GM23248 (cell line): ENCODE results near the gene TMTC1. TPM values are rescaled to one million over a fixed set of nuclear protein-coding genes. Genes with fewer than 3 reads are reported as not detected.

Experiments used
- DNase-seq: peaks from one replicate; pipeline ENCODE4 v3.0.0-alpha.2; 2015
- H2AFZ ChIP-seq: fragments of 200-600 bp; sonication (generic); 2 replicates; pipeline ENCODE4 v1.6.1; 2016; ENCODE audit warnings: antibody characterized with exemption
- H3F3A ChIP-seq: fragments of 200-600 bp; sonication (generic); 2 replicates; pipeline ENCODE4 v1.6.1; 2016; ENCODE audit warnings: mild to moderate bottlenecking, antibody characterized with exemption, mixed run types; ENCODE audit not compliant: insufficient read depth
- H3K27ac ChIP-seq: fragments of 200-600 bp; sonication (generic); 2 replicates; pipeline ENCODE4 v1.5.1; 2016; ENCODE audit warnings: mild to moderate bottlenecking
- H3K27me3 ChIP-seq: fragments of 200-600 bp; sonication (generic); replicated peaks from 2 replicates; pipeline ENCODE4 v1.6.1; 2016; ENCODE audit warnings: mild to moderate bottlenecking; ENCODE audit not compliant: insufficient read depth
- H3K36me3 ChIP-seq: fragments of 200-600 bp; sonication (generic); 2 replicates; pipeline ENCODE4 v1.6.1; 2016; ENCODE audit warnings: low read depth, mild to moderate bottlenecking
- H3K4me1 ChIP-seq: fragments of 200-600 bp; sonication (generic); 2 replicates; pipeline ENCODE4 v1.6.1; 2016; ENCODE audit warnings: mild to moderate bottlenecking; ENCODE audit not compliant: insufficient read depth
- H3K4me2 ChIP-seq: fragments of 200-600 bp; sonication (generic); one replicate; pipeline ENCODE4 v1.6.1; 2016; ENCODE audit warnings: mild to moderate bottlenecking; ENCODE audit not compliant: unreplicated experiment
- H3K4me3 ChIP-seq: fragments of 200-600 bp; sonication (generic); 2 replicates; pipeline ENCODE4 v1.5.1; 2016; ENCODE audit warnings: mild to moderate bottlenecking
- H3K79me2 ChIP-seq: fragments of 200-600 bp; sonication (generic); 2 replicates; pipeline ENCODE4 v1.6.1; 2016; ENCODE audit warnings: mild to moderate bottlenecking; ENCODE audit not compliant: insufficient read depth
- H3K9ac ChIP-seq: fragments of 200-600 bp; sonication (generic); 2 replicates; pipeline ENCODE4 v1.6.1; 2016; ENCODE audit warnings: mild to moderate bottlenecking
- H3K9me2 ChIP-seq: fragments of 200-600 bp; sonication (generic); 2 replicates; pipeline ENCODE4 v1.6.1; 2016; ENCODE audit warnings: mixed run types, mild to moderate bottlenecking, moderate library complexity; ENCODE audit not compliant: insufficient read depth
- H3K9me3 ChIP-seq: fragments of 200-600 bp; sonication (generic); one replicate; pipeline ENCODE4 v1.6.1; 2017; ENCODE audit warnings: low read depth
- H4K20me1 ChIP-seq: fragments of 200-600 bp; sonication (generic); 2 replicates; pipeline ENCODE4 v1.6.0; 2016; ENCODE audit not compliant: insufficient read depth
- EZH2 ChIP-seq: fragments of 200-600 bp; sonication (generic); IDR thresholded peaks from 2 replicates; pipeline ENCODE4 v1.6.1; 2018; ENCODE audit warnings: antibody characterized with exemption, mild to moderate bottlenecking; ENCODE audit not compliant: insufficient read depth, poor library complexity, severe bottlenecking
- EZH2phosphoT487 ChIP-seq: fragments of 200-600 bp; sonication (generic); IDR thresholded peaks from 2 replicates; pipeline ENCODE4 v1.6.1; 2018; ENCODE audit warnings: antibody characterized with exemption, moderate library complexity, mild to moderate bottlenecking, low read depth; ENCODE audit not compliant: insufficient read depth
- WGBS, 2 experiments: methylation state at CpG; one replicate each; pipeline ENCODE4 v1.1.6; 2015 to 2017; ENCODE audit warnings: low lambda C conversion rate in 2 of 2, low coverage in 1 of 2; ENCODE audit errors: missing lambda C conversion rate in 2 of 2; 5-methylcytosine and 5-hydroxymethylcytosine counted together
- in situ Hi-C: fragments of 300-500 bp; cut with MboI; formaldehyde crosslinking; loops from 2 replicates; pipeline ENCODE4 v1.15.0; 2020
- polyA plus RNA-seq: library from polyadenylated mRNA; unstranded; fragments of >200 nt; fragmentation: Nextera tagmentation; extraction: Ambion mirVana; gene quantifications from 2 replicates; pipeline ENCODE4 v1.2.1, GENCODE V29; 2016
- total RNA-seq: library from RNA; depleted of rRNA; stranded (reverse); fragments of >200 nt; shearing (Covaris generic); gene quantifications from 2 replicates; pipeline ENCODE4 v1.2.3, GENCODE V29; 2014

TMTC1 gene
- total and polyA plus RNA-seq, 2 experiments from 2014 or later, result 6.8 to 25.3 TPM

- Histone ChIP-seq H3K79me2 (no peaks in the 10 kb centered on the region), H3K27ac (no peak overlapping the region), H3K4me3 (no peak overlapping the region), H3K4me2 (no peak overlapping the region), H3K9me2 (no peaks in the 10 kb centered on the region), H3K36me3 (no peaks in the 10 kb centered on the region), H4K20me1 (no peaks in the 10 kb centered on the region), H3K27me3 (no peaks in the 10 kb centered on the region), H3K9ac (no peak overlapping the region), H3K4me1 (peaks cover 8% of the 10 kb centered on the region; the same call in 1 of the 2 replicates), H3F3A (no peaks in the 10 kb centered on the region), H2AFZ (no peak overlapping the region), H3K9me3 (no peaks in the 10 kb centered on the region)
- WGBS, 2 experiments, result 0% methylated on average over 1 of the region's 1 CpG
- no peak for DNase-seq
- no peak for TF ChIP-seq EZH2
- TF ChIP-seq EZH2phosphoT487, result no peak
- in situ Hi-C loops, result no loop called here
Observed at GRCh38 chr12:29698756-29699155, 85.0 kb downstream of the TMTC1 start.

- Histone ChIP-seq H3K27ac (no peak overlapping the region), H3K36me3 (no peaks in the 10 kb centered on the region), H3K9me3 (no peaks in the 10 kb centered on the region), H4K20me1 (no peaks in the 10 kb centered on the region), H3F3A (no peaks in the 10 kb centered on the region), H3K9ac (no peak overlapping the region), H3K4me2 (no peak overlapping the region), H3K9me2 (no peaks in the 10 kb centered on the region), H2AFZ (no peak overlapping the region), H3K4me3 (no peak overlapping the region), H3K27me3 (no peaks in the 10 kb centered on the region), H3K79me2 (no peaks in the 10 kb centered on the region), H3K4me1 (peaks cover 8% of the 10 kb centered on the region; the same call in 1 of the 2 replicates)
- WGBS, 2 experiments, result 89 to 90% methylated on average over 3 of the region's 3 CpGs
- in situ Hi-C loops, result no loop called here
- DNase-seq, result no peak
- TF ChIP-seq EZH2phosphoT487, result no peak
- TF ChIP-seq EZH2, result no peak
Observed at GRCh38 chr12:29695800-29696199, 87.9 kb downstream of the TMTC1 start.

- Histone ChIP-seq H3K27me3 (no peaks in the 10 kb centered on the region), H3K9me3 (no peaks in the 10 kb centered on the region), H3K9ac (no peak overlapping the region), H3K9me2 (no peaks in the 10 kb centered on the region), H3K27ac (no peak overlapping the region), H2AFZ (no peak overlapping the region), H3K36me3 (no peaks in the 10 kb centered on the region), H3K4me1 (peaks cover 8% of the 10 kb centered on the region; the same call in 1 of the 2 replicates), H4K20me1 (no peaks in the 10 kb centered on the region), H3F3A (no peaks in the 10 kb centered on the region), H3K79me2 (no peaks in the 10 kb centered on the region), H3K4me3 (no peak overlapping the region), H3K4me2 (no peak overlapping the region)
- TF ChIP-seq EZH2 (no peak), EZH2phosphoT487 (no peak)
- DNase-seq, result peak; percentile 19
- in situ Hi-C loops, result no loop called here
- WGBS, 2 experiments, result 78 to 79% methylated on average over 2 of the region's 2 CpGs
Observed at GRCh38 chr12:29695026-29695425, 88.7 kb downstream of the TMTC1 start.

- H3K9me2 ChIP-seq, result no peaks in the 10 kb centered on the region
- no peak overlapping the region for H3K9ac ChIP-seq
- H3K4me1 ChIP-seq, result peaks cover 4% of the 10 kb centered on the region; the same call in 1 of the 2 replicates
- no peak overlapping the region for H3K4me3 ChIP-seq
- H3K79me2 ChIP-seq, result no peaks in the 10 kb centered on the region
- H3K4me2 ChIP-seq, result no peak overlapping the region
- H3K36me3 ChIP-seq, result no peaks in the 10 kb centered on the region
- H4K20me1 ChIP-seq, result no peaks in the 10 kb centered on the region
- H3K27ac ChIP-seq, result no peak overlapping the region
- H3K9me3 ChIP-seq, result no peaks in the 10 kb centered on the region
- no peaks in the 10 kb centered on the region for H3K27me3 ChIP-seq
- H2AFZ ChIP-seq, result no peak overlapping the region
- in situ Hi-C loops, result no loop called here
- DNase-seq, result no peak
- 98 to 100% methylated on average over 5 of the region's 5 CpGs for WGBS, 2 experiments
- no peaks in the 10 kb centered on the region for H3F3A ChIP-seq
- TF ChIP-seq EZH2phosphoT487 (no peak), EZH2 (no peak)
Observed at GRCh38 chr12:29694002-29694401, 89.7 kb downstream of the TMTC1 start.

- 82 to 85% methylated on average over 3 of the region's 3 CpGs for WGBS, 2 experiments
- Histone ChIP-seq H3K27me3 (no peaks in the 10 kb centered on the region), H4K20me1 (no peaks in the 10 kb centered on the region), H3K79me2 (no peaks in the 10 kb centered on the region), H3K9me3 (no peaks in the 10 kb centered on the region), H3K27ac (no peak overlapping the region), H3K36me3 (no peaks in the 10 kb centered on the region), H3K9me2 (no peaks in the 10 kb centered on the region), H3K4me3 (no peak overlapping the region), H2AFZ (no peak overlapping the region), H3K4me2 (no peak overlapping the region), H3K4me1 (no peaks in the 10 kb centered on the region), H3F3A (no peaks in the 10 kb centered on the region), H3K9ac (no peak overlapping the region)
- TF ChIP-seq EZH2, result no peak
- TF ChIP-seq EZH2phosphoT487, result no peak
- no peak for DNase-seq
- in situ Hi-C loops, result no loop called here
Observed at GRCh38 chr12:29692237-29692636, 91.5 kb downstream of the TMTC1 start.
